ENCODE data around the gene ABCA5. TPM values are rescaled to one million over a fixed set of nuclear protein-coding genes. Genes with fewer than 3 reads are reported as not detected.

Gene ABCA5
- 100 to 1,000 TPM in 1 of 4 donors, 10 to 100 TPM in 3; 11.5 to 135 (median 41.3) TPM for polyA plus RNA-seq
- long read RNA-seq, donor 1, result 0 reads
- long read RNA-seq, donor 2, transcript ABCA5-214 (5 exons, 1,695 nt), result major isoform, 8 of 15 reads
- long read RNA-seq, donor 2, partial matches to known transcripts, result 5 of 15 reads
- long read RNA-seq, donor 2, other reads (novel, unspliced or antisense), result 0 of 15 reads
- long read RNA-seq, donor 3, partial matches to known transcripts, result 0 of 2 reads
- long read RNA-seq, donor 3, other reads (novel, unspliced or antisense), result 0 of 2 reads
- long read RNA-seq, donor 4, result 0 reads
- long read RNA-seq, donor 5, partial matches to known transcripts, result 9 of 9 reads
- long read RNA-seq, donor 5, other reads (novel, unspliced or antisense), result 0 of 9 reads
- long read RNA-seq, donor 6, partial matches to known transcripts, result 0 of 9 reads
- long read RNA-seq, donor 6, other reads (novel, unspliced or antisense), result 0 of 9 reads
- long read RNA-seq, donor 7, partial matches to known transcripts, result 0 of 2 reads
- long read RNA-seq, donor 7, other reads (novel, unspliced or antisense), result 0 of 2 reads
- long read RNA-seq, donor 8, result 0 reads
- long read RNA-seq, donor 9, result 0 reads
- long read RNA-seq, donor 10, partial matches to known transcripts, result 7 of 12 reads
- long read RNA-seq, donor 10, other reads (novel, unspliced or antisense), result 0 of 12 reads

GRCh38 chr17:69327060-69327831, at the start of gene ABCA5:
TSS of gene ABCA5 (minus strand) at chr17:69327133. CDS start at chr17:69314415, 12,718 bp downstream.
- DNase-seq (peak; percentile 95 to 97), FAIRE-seq (no peak)
- WGBS, 3 donors, result 1% methylated on average over 49 to 74 of the region's 74 CpGs
- peak within 1 kb of the TSS; percentile 93 to 97 (median 97) for H3K27ac ChIP-seq (ENCODE audit: low read depth in 1 of 3, low read length in 2 of 3)
- H3K9me3 ChIP-seq (ENCODE audit: control insufficient read depth in 2 of 2, insufficient read depth in 1 of 2, low read depth in 1 of 2, low read length in 1 of 2), result no peaks in the 10 kb centered on the region
- peaks cover 0 to 2% (median 0%) of the 10 kb centered on the region in 3 donors for H3K27me3 ChIP-seq (ENCODE audit: control insufficient read depth in 3 of 3, insufficient read depth in 3 of 3, low read length in 3 of 3)
- peaks cover 0 to 3% (median 0%) of the 10 kb centered on the region in 3 donors for H3K36me3 ChIP-seq (ENCODE audit: control insufficient read depth in 3 of 3, insufficient read depth in 2 of 3, low read depth in 1 of 3, low read length in 3 of 3)
- H3K4me1 ChIP-seq (ENCODE audit: control insufficient read depth in 3 of 3, insufficient read depth in 2 of 3, low read depth in 1 of 3, low read length in 2 of 3), result peaks cover 3 to 11% (median 9%) of the 10 kb centered on the region in 3 donors
- H3K4me3 ChIP-seq (ENCODE audit: low read depth in 1 of 3, low read length in 3 of 3), result peak within 1 kb of the TSS; percentile 78 to 92 (median 90)

- H3K27ac ChIP-seq (ENCODE audit: low read depth in 1 of 3, low read length in 2 of 3), result no peak overlapping the region
- H3K4me3 ChIP-seq (ENCODE audit: low read depth in 1 of 3, low read length in 3 of 3), result no peak overlapping the region
- DNase-seq, result no peak
- H3K4me1 ChIP-seq (ENCODE audit: control insufficient read depth in 3 of 3, insufficient read depth in 2 of 3, low read depth in 1 of 3, low read length in 2 of 3), result no peaks in the 10 kb centered on the region
- FAIRE-seq, result no peak
- H3K9me3 ChIP-seq (ENCODE audit: control insufficient read depth in 2 of 2, insufficient read depth in 1 of 2, low read depth in 1 of 2, low read length in 1 of 2), result no peaks in the 10 kb centered on the region
- no peaks in the 10 kb centered on the region for H3K27me3 ChIP-seq (ENCODE audit: control insufficient read depth in 3 of 3, insufficient read depth in 3 of 3, low read length in 3 of 3)
- no peaks in the 10 kb centered on the region for H3K36me3 ChIP-seq (ENCODE audit: control insufficient read depth in 3 of 3, insufficient read depth in 2 of 3, low read depth in 1 of 3, low read length in 3 of 3)
- WGBS, 3 donors, result 59 to 77% (median 71%) methylated on average over 2 of the region's 2 CpGs
Measured at GRCh38 chr17:69375229-69375628, 48.3 kb upstream of the ABCA5 start.

GRCh38 chr17:69373069-69373468, 46.1 kb upstream of the ABCA5 start:
- WGBS, 3 donors, result 20 to 63% (median 47%) methylated on average over 2 of the region's 2 CpGs
- no peak overlapping the region for H3K27ac ChIP-seq (ENCODE audit: low read depth in 1 of 3, low read length in 2 of 3)

GRCh38 chr17:69367298-69367697, 40.4 kb upstream of the ABCA5 start:
- Histone ChIP-seq H3K27me3 (ENCODE audit: control insufficient read depth in 3 of 3, insufficient read depth in 3 of 3, low read length in 3 of 3) (no peaks in the 10 kb centered on the region), H3K36me3 (ENCODE audit: control insufficient read depth in 3 of 3, insufficient read depth in 2 of 3, low read depth in 1 of 3, low read length in 3 of 3) (no peaks in the 10 kb centered on the region), H3K4me1 (ENCODE audit: control insufficient read depth in 3 of 3, insufficient read depth in 2 of 3, low read depth in 1 of 3, low read length in 2 of 3) (no peaks in the 10 kb centered on the region), H3K27ac (ENCODE audit: low read depth in 1 of 3, low read length in 2 of 3) (no peak overlapping the region), H3K9me3 (ENCODE audit: control insufficient read depth in 2 of 2, insufficient read depth in 1 of 2, low read depth in 1 of 2, low read length in 1 of 2) (no peaks in the 10 kb centered on the region), H3K4me3 (ENCODE audit: low read depth in 1 of 3, low read length in 3 of 3) (no peak overlapping the region)
- DNase-seq (no peak), FAIRE-seq (no peak)
- 55 to 64% (median 59%) methylated on average over 3 of the region's 3 CpGs for WGBS, 3 donors

More at GRCh38 chr17:69373069-69373468, 46.1 kb upstream of the ABCA5 start:
- Histone ChIP-seq H3K27me3 (ENCODE audit: control insufficient read depth in 3 of 3, insufficient read depth in 3 of 3, low read length in 3 of 3) (no peaks in the 10 kb centered on the region), H3K36me3 (ENCODE audit: control insufficient read depth in 3 of 3, insufficient read depth in 2 of 3, low read depth in 1 of 3, low read length in 3 of 3) (no peaks in the 10 kb centered on the region), H3K4me3 (ENCODE audit: low read depth in 1 of 3, low read length in 3 of 3) (no peak overlapping the region), H3K4me1 (ENCODE audit: control insufficient read depth in 3 of 3, insufficient read depth in 2 of 3, low read depth in 1 of 3, low read length in 2 of 3) (no peaks in the 10 kb centered on the region), H3K9me3 (ENCODE audit: control insufficient read depth in 2 of 2, insufficient read depth in 1 of 2, low read depth in 1 of 2, low read length in 1 of 2) (no peaks in the 10 kb centered on the region)
- DNase-seq (peak; percentile 55 to 59), FAIRE-seq (no peak)

GRCh38 chr17:69363488-69364210, 36.7 kb upstream of the ABCA5 start:
- Histone ChIP-seq H3K27me3 (ENCODE audit: control insufficient read depth in 3 of 3, insufficient read depth in 3 of 3, low read length in 3 of 3) (no peaks in the 10 kb centered on the region), H3K4me3 (ENCODE audit: low read depth in 1 of 3, low read length in 3 of 3) (no peak overlapping the region), H3K4me1 (ENCODE audit: control insufficient read depth in 3 of 3, insufficient read depth in 2 of 3, low read depth in 1 of 3, low read length in 2 of 3) (no peaks in the 10 kb centered on the region), H3K27ac (ENCODE audit: low read depth in 1 of 3, low read length in 2 of 3) (no peak overlapping the region), H3K36me3 (ENCODE audit: control insufficient read depth in 3 of 3, insufficient read depth in 2 of 3, low read depth in 1 of 3, low read length in 3 of 3) (no peaks in the 10 kb centered on the region), H3K9me3 (ENCODE audit: control insufficient read depth in 2 of 2, insufficient read depth in 1 of 2, low read depth in 1 of 2, low read length in 1 of 2) (no peaks in the 10 kb centered on the region)
- 31 to 53% (median 53%) methylated on average over 2 of the region's 2 CpGs for WGBS, 3 donors
- DNase-seq (peak; percentile 26 to 56), FAIRE-seq (peak; percentile 92)

GRCh38 chr17:69361156-69361555, 34.2 kb upstream of the ABCA5 start:
- DNase-seq (no peak), FAIRE-seq (no peak)
- H3K9me3 ChIP-seq (ENCODE audit: control insufficient read depth in 2 of 2, insufficient read depth in 1 of 2, low read depth in 1 of 2, low read length in 1 of 2), result no peaks in the 10 kb centered on the region
- H3K4me3 ChIP-seq (ENCODE audit: low read depth in 1 of 3, low read length in 3 of 3), result no peak overlapping the region
- no peaks in the 10 kb centered on the region for H3K27me3 ChIP-seq (ENCODE audit: control insufficient read depth in 3 of 3, insufficient read depth in 3 of 3, low read length in 3 of 3)
- H3K27ac ChIP-seq (ENCODE audit: low read depth in 1 of 3, low read length in 2 of 3), result no peak overlapping the region
- no peaks in the 10 kb centered on the region for H3K4me1 ChIP-seq (ENCODE audit: control insufficient read depth in 3 of 3, insufficient read depth in 2 of 3, low read depth in 1 of 3, low read length in 2 of 3)
- no peaks in the 10 kb centered on the region for H3K36me3 ChIP-seq (ENCODE audit: control insufficient read depth in 3 of 3, insufficient read depth in 2 of 3, low read depth in 1 of 3, low read length in 3 of 3)

GRCh38 chr17:69358688-69359596, 32.0 kb upstream of the ABCA5 start:
- no peaks in the 10 kb centered on the region for H3K9me3 ChIP-seq (ENCODE audit: control insufficient read depth in 2 of 2, insufficient read depth in 1 of 2, low read depth in 1 of 2, low read length in 1 of 2)
- no peaks in the 10 kb centered on the region for H3K36me3 ChIP-seq (ENCODE audit: control insufficient read depth in 3 of 3, insufficient read depth in 2 of 3, low read depth in 1 of 3, low read length in 3 of 3)
- no peak overlapping the region for H3K4me3 ChIP-seq (ENCODE audit: low read depth in 1 of 3, low read length in 3 of 3)
- H3K27ac ChIP-seq (ENCODE audit: low read depth in 1 of 3, low read length in 2 of 3), result no peak overlapping the region
- H3K27me3 ChIP-seq (ENCODE audit: control insufficient read depth in 3 of 3, insufficient read depth in 3 of 3, low read length in 3 of 3), result no peaks in the 10 kb centered on the region
- peak in 1 of 2 donors; percentile 36 for DNase-seq
- WGBS, 3 donors, result 77 to 87% (median 79%) methylated on average over 3 of the region's 3 CpGs
- H3K4me1 ChIP-seq (ENCODE audit: control insufficient read depth in 3 of 3, insufficient read depth in 2 of 3, low read depth in 1 of 3, low read length in 2 of 3), result no peaks in the 10 kb centered on the region
- FAIRE-seq, result no peak
